OCI-LY1 (cell line): ENCODE measurements around the gene CDC42EP4.

Experiments used
- H2AFZ ChIP-seq: fragments of 200-600 bp; sonication (generic), shearing (Covaris generic); 2 replicates; pipeline ENCODE4 v1.6.0; 2014; ENCODE audit warnings: antibody characterized with exemption, mild to moderate bottlenecking, low read length
- H3F3A ChIP-seq: fragments of 200-600 bp; sonication (generic), shearing (Covaris generic); 2 replicates; pipeline ENCODE4 v1.6.0; 2014; ENCODE audit warnings: mild to moderate bottlenecking, antibody characterized with exemption, low read length, moderate library complexity; ENCODE audit not compliant: insufficient read depth
- H3K27ac ChIP-seq: fragments of 200-600 bp; sonication (generic); 2 replicates; pipeline ENCODE4 v1.5.1; 2014; ENCODE audit warnings: low read length, mixed run types, mild to moderate bottlenecking, low read depth; ENCODE audit not compliant: poor library complexity, severe bottlenecking
- H3K27me3 ChIP-seq: fragments of 200-600 bp; sonication (generic); 2 replicates; pipeline ENCODE4 v1.6.0; 2014; ENCODE audit warnings: antibody characterized with exemption, mild to moderate bottlenecking, low read length, moderate library complexity; ENCODE audit not compliant: insufficient read depth
- H3K36me3 ChIP-seq: fragments of 200-600 bp; sonication (generic); 2 replicates; pipeline ENCODE4 v1.6.1; 2014; ENCODE audit warnings: mild to moderate bottlenecking, antibody characterized with exemption, low read length, moderate library complexity, mixed read lengths; ENCODE audit not compliant: insufficient read depth
- H3K4me1 ChIP-seq: fragments of 200-600 bp; sonication (generic); 2 replicates; pipeline ENCODE4 v1.5.1; 2014; ENCODE audit warnings: mild to moderate bottlenecking, low read length, moderate library complexity; ENCODE audit not compliant: insufficient read depth, severe bottlenecking
- H3K4me2 ChIP-seq: fragments of 200-600 bp; sonication (generic), shearing (Covaris generic); 2 replicates; pipeline ENCODE4 v1.6.1; 2014; ENCODE audit warnings: low read length
- H3K4me3 ChIP-seq: fragments of 200-600 bp; sonication (generic); 2 replicates; pipeline ENCODE4 v1.5.1; 2014; ENCODE audit warnings: low read length, low read depth, mild to moderate bottlenecking, mixed read lengths; ENCODE audit not compliant: poor library complexity, severe bottlenecking
- H3K79me2 ChIP-seq: fragments of 200-600 bp; shearing (Covaris generic); 2 replicates; pipeline ENCODE4 v1.6.1; 2016; ENCODE audit warnings: mixed run types, low read length, mixed read lengths; ENCODE audit not compliant: insufficient read depth
- H3K9ac ChIP-seq: fragments of 200-600 bp; sonication (generic), shearing (Covaris generic); 2 replicates; pipeline ENCODE4 v1.6.1; 2014; ENCODE audit warnings: mild to moderate bottlenecking, low read length, mixed read lengths
- H3K9me2 ChIP-seq: fragments of 200-600 bp; sonication (generic), shearing (Covaris generic); 2 replicates; pipeline ENCODE4 v1.6.1; 2014; ENCODE audit warnings: low read depth, mild to moderate bottlenecking, low read length, mixed read lengths
- H3K9me3 ChIP-seq: fragments of 200-600 bp; shearing (Covaris generic); 2 replicates; pipeline ENCODE4 v1.6.1; 2014; ENCODE audit warnings: low read length, mixed read lengths
- H4K20me1 ChIP-seq: fragments of 200-600 bp; sonication (generic), shearing (Covaris generic); 2 replicates; pipeline ENCODE4 v1.6.0; 2016; ENCODE audit warnings: mild to moderate bottlenecking, low read length; ENCODE audit not compliant: insufficient read depth
- EZH2 ChIP-seq: fragments of 200-600 bp; sonication (generic), shearing (Covaris generic); IDR thresholded peaks from 2 replicates; pipeline ENCODE4 v1.8.0; 2017; ENCODE audit warnings: borderline replicate concordance, mixed run types, mild to moderate bottlenecking, antibody characterized with exemption, low read length, moderate library complexity, mixed read lengths
- TF ChIP-seq, protein P1 (sequence below): fragments of 200-600 bp; sonication (generic), shearing (Covaris generic); IDR thresholded peaks from 2 replicates; pipeline ENCODE4 v1.5.1; 2017; ENCODE audit warnings: mild to moderate bottlenecking, antibody characterized with exemption, low read length, moderate library complexity, mixed read lengths

The CDC42EP4 gene

DNA sequence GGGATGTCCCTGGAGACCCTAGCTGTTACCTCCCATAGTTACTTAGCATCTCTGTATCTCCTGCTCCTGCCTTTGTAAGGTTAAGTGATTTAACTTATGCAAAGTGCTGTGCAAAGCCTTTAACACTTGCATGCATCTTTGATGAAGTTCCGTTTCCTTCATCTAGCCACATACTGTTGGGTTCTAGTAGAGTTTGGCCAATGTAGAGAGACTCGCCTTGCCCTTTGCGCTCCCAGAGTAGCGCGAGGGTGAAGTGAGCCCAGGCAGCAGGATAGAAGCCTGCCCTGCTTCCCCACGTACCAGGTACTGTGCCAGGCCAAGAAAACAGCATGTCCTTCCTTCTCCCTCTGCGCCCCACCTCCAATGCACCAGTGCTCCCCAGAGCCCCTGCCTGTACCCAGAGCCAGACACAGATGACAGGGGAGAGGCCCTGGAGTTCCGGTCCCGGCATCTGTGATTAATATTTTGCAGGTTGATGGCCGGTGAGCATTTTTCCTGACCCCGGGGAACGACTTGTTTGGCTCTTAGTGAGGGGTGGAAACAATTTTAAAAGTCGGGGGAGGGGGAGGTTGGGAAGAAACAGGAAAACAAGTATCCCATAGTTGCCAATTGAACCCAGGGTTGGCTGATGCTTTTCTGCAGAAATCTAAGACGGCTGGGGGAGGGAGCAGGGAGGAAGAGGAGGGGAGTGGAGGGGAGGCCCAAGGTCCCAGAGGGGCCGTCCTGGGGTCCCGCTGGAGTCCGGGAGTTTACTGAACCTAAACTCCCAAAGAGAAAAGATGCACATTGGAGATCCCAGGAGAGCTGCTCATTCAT is 13.1 kb upstream of the CDC42EP4 start:
- H3K9me3 ChIP-seq: no peaks in the 10 kb centered on the region
- H3K79me2 ChIP-seq: no peaks in the 10 kb centered on the region
- no peaks in the 10 kb centered on the region for H3K9me2 ChIP-seq
- H3K27ac ChIP-seq: no peak overlapping the region
- no peaks in the 10 kb centered on the region for H3K4me1 ChIP-seq
- no peaks in the 10 kb centered on the region for H3K36me3 ChIP-seq
- no peak overlapping the region for H3K4me2 ChIP-seq
- no peaks in the 10 kb centered on the region for H4K20me1 ChIP-seq
- H3K9ac ChIP-seq: no peak overlapping the region
- no peak overlapping the region for H3K4me3 ChIP-seq
- H3K27me3 ChIP-seq: no peaks in the 10 kb centered on the region
- H3F3A ChIP-seq: no peaks in the 10 kb centered on the region
- TF ChIP-seq EZH2: no peak
- TF ChIP-seq, protein P1, sequence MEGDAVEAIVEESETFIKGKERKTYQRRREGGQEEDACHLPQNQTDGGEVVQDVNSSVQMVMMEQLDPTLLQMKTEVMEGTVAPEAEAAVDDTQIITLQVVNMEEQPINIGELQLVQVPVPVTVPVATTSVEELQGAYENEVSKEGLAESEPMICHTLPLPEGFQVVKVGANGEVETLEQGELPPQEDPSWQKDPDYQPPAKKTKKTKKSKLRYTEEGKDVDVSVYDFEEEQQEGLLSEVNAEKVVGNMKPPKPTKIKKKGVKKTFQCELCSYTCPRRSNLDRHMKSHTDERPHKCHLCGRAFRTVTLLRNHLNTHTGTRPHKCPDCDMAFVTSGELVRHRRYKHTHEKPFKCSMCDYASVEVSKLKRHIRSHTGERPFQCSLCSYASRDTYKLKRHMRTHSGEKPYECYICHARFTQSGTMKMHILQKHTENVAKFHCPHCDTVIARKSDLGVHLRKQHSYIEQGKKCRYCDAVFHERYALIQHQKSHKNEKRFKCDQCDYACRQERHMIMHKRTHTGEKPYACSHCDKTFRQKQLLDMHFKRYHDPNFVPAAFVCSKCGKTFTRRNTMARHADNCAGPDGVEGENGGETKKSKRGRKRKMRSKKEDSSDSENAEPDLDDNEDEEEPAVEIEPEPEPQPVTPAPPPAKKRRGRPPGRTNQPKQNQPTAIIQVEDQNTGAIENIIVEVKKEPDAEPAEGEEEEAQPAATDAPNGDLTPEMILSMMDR: no peak
- no peak overlapping the region for H2AFZ ChIP-seq

DNA sequence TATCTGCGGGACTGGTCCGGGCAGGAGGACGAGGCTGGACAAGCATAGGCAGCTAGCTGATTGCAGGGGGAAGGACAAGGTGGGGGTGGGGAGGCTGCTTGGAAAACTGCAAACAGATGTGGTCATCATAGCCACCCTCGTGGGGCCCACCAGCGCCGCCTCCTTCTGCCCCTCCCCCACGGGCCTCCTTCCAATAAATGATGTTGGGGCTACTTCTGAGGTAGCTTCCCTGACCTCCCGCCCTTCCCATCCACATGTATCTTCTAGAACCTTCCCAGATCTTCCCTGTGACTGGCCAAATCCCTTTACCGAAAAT is 12.3 kb upstream of the CDC42EP4 start:
- H3K4me1 ChIP-seq: no peaks in the 10 kb centered on the region
- H3K9me3 ChIP-seq: no peaks in the 10 kb centered on the region
- no peaks in the 10 kb centered on the region for H3K79me2 ChIP-seq
- H3F3A ChIP-seq: no peaks in the 10 kb centered on the region
- H3K4me2 ChIP-seq: no peak overlapping the region
- H3K9ac ChIP-seq: no peak overlapping the region
- no peak overlapping the region for H2AFZ ChIP-seq
- no peak overlapping the region for H3K4me3 ChIP-seq
- no peak for TF ChIP-seq EZH2
- no peaks in the 10 kb centered on the region for H3K27me3 ChIP-seq
- no peaks in the 10 kb centered on the region for H4K20me1 ChIP-seq
- H3K27ac ChIP-seq: no peak overlapping the region
- no peaks in the 10 kb centered on the region for H3K9me2 ChIP-seq
- no peaks in the 10 kb centered on the region for H3K36me3 ChIP-seq

DNA sequence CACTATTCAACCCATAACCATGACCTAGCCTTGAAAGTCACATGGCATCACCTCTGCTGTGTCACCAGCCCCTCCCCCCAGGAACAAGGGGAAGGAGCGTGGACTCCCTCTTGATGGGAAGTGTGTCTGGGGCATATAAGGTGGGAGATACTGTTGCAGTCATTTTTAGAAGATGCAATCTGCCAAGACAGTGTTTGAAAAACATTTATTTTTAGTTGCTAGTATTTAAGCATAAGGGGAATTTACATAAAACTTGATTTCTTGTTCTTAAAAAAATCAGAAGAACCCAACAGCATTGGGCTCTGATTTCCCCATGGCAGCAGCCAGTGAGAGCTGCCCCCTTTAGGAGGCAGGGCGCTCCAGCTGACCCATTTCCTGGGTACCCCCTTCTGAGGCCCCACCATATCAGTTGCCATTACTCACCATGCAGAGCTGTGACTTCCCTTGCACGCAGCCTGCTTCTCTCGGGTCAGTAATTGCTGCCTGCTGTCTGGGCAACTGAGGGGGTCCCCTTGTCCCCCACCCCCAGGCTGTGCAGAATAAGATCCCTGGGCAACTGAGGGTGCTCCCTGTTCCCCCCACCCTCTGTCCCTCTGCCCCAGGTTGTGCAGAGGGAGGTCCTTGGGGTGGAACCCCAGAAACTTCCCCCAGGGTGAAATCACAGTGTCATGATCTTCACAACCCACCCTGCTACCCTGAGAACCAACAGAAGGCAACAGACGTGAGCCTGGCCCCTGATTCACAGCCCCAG is 11.8 kb upstream of the CDC42EP4 start:
- Histone ChIP-seq H3K27me3 (no peaks in the 10 kb centered on the region), H3K4me2 (no peak overlapping the region), H3K27ac (no peak overlapping the region), H3K4me1 (no peaks in the 10 kb centered on the region), H3K4me3 (no peak overlapping the region), H3K9me3 (no peaks in the 10 kb centered on the region), H3F3A (no peaks in the 10 kb centered on the region), H3K36me3 (no peaks in the 10 kb centered on the region), H3K79me2 (no peaks in the 10 kb centered on the region), H2AFZ (no peak overlapping the region), H4K20me1 (no peaks in the 10 kb centered on the region), H3K9ac (no peak overlapping the region), H3K9me2 (no peaks in the 10 kb centered on the region)
- no peak for TF ChIP-seq EZH2
- TF ChIP-seq, protein P1: no peak
